A204.1 (cell line): ENCODE measurements around the gene LSM8.

Experiments used
- FAIRE-seq: peaks from 2 replicates; lab custom pipeline; 2012; peaks lifted over from hg19 to GRCh38; lab: Jason Lieb, UNC

Gene LSM8

GRCh38 chr7:118214051-118214832 lies 30.3 kb downstream of the LSM8 start:
- FAIRE-seq = no peak

GRCh38 chr7:118214833-118215182 lies 30.8 kb downstream of the LSM8 start:
- FAIRE-seq = no peak

GRCh38 chr7:118217210-118217619 lies 33.3 kb downstream of the LSM8 start:
- no peak for FAIRE-seq

- FAIRE-seq = no peak
Observed at GRCh38 chr7:118218413-118219156, 34.6 kb downstream of the LSM8 start.

- FAIRE-seq = no peak
Observed at GRCh38 chr7:118219157-118219512, 35.2 kb downstream of the LSM8 start.

GRCh38 chr7:118220583-118220982 lies 36.6 kb downstream of the LSM8 start:
- no peak for FAIRE-seq

GRCh38 chr7:118222591-118222990 lies 38.6 kb downstream of the LSM8 start:
- no peak for FAIRE-seq

- FAIRE-seq = no peak
Observed at GRCh38 chr7:118224521-118224920, 40.6 kb downstream of the LSM8 start, which contains the start of gene ANKRD7. ANKRD7 (plus strand) TSS chr7:118224704; CDS start chr7:118224831, 127 bp downstream.

GRCh38 chr7:118232837-118233236 lies 48.9 kb downstream of the LSM8 start:
- FAIRE-seq = no peak

GRCh38 chr7:118233799-118234198 lies 49.8 kb downstream of the LSM8 start:
- FAIRE-seq = peak; percentile 29

- FAIRE-seq = no peak
Observed at GRCh38 chr7:118239014-118239413, 55.0 kb downstream of the LSM8 start.

GRCh38 chr7:118240320-118240719 lies 56.4 kb downstream of the LSM8 start:
- FAIRE-seq = peak; percentile 88
